ENCODE data around the gene CELA2B. TPM values are rescaled to one million over a fixed set of nuclear protein-coding genes. Genes with fewer than 3 reads are reported as not detected.

Gene CELA2B
- total and polyA plus RNA-seq, 9 of the 15 experiments (the other 6 are each of a cell fraction or from before 2014, with no cell fraction given) = 0.25 to 2.1 (median 0.38) TPM; not detected in 5

DNA sequence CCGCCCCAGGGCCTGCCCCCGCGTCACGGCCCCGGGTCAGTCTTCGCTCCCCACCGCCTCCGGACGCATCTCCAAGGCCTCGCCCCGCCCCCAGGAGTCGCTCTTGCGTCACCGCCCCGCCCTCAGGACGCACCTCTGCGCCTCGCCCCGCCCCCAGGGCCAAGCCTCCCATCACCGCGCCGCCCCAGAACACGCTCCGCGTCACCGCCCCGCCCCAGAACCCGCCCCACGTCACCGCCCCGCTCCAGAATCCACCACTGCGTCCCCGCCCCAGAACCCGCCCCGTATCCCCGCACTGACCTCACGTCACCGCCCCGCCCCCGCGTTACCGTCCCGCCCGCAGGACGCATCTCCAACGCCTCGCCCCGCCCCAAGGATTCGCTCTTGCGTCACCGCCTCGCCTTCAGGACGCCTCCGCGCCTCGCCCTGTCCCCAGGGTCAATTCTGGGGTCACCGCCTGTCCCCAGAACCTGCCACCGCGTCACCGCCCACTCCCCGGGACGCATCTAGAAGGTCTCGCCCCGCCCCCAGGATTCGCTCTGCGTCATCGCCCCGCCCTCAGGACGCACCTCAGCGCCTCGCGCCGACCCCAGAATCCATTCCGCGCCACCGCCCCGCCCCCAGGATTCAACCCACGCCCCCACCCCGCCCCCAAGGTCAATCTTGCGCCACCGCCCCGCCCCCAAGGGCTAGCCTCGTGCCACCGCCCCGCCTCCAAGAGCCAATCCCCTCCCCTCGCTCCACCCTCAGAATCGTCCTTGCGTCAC lies 48.6 kb downstream of the CELA2B start (continued):
- TF ChIP-seq CHD4 (IDR thresholded peaks at IDR 0.05; ENCODE audit: insufficient read depth, insufficient replicate concordance, low read depth, low read length, poor library complexity, severe bottlenecking) (no peak), KLF16 (IDR thresholded peaks at IDR 0.05) (no peak), CGGBP1 (CRISPR knock-in tag; IDR thresholded peaks at IDR 0.05) (no peak), ZFP36 (IDR thresholded peaks at IDR 0.05; ENCODE audit: low read depth, low read length, partially characterized antibody) (no peak), EP300 (IDR thresholded peaks at IDR 0.05; ENCODE audit: low read length) (peak; percentile 35; the same call in 1 of the 2 replicates), PHF20 (IDR thresholded peaks at IDR 0.05; ENCODE audit: partially characterized antibody) (no peak), BCOR (IDR thresholded peaks at IDR 0.05) (no peak), NRF1 (conservative IDR thresholded peaks at IDR 0.05 in 1 of 2, IDR thresholded peaks at IDR 0.05 in 1 of 2) (peak; percentile 42 to 62; a peak in 3 of 4 replicates), CHD7 (IDR thresholded peaks at IDR 0.05; ENCODE audit: low read depth, low read length) (no peak), HMGN3 (IDR thresholded peaks at IDR 0.05; ENCODE audit: borderline replicate concordance, extremely low read depth, insufficient read length, low read depth, low read length) (peak; percentile 93), DMBX1 (CRISPR knock-in tag; IDR thresholded peaks at IDR 0.05; ENCODE audit: borderline replicate concordance) (no peak), ZNF140 (CRISPR knock-in tag; IDR thresholded peaks at IDR 0.05) (no peak), ZNF830 (CRISPR knock-in tag; IDR thresholded peaks at IDR 0.05) (no peak), ZNF384 (IDR thresholded peaks at IDR 0.05; ENCODE audit: low read depth, low read length) (no peak), NCOR1 (IDR thresholded peaks at IDR 0.05) (peak; percentile 45; the same call in 1 of the 2 replicates)
- TF ChIP-seq, protein P1, sequence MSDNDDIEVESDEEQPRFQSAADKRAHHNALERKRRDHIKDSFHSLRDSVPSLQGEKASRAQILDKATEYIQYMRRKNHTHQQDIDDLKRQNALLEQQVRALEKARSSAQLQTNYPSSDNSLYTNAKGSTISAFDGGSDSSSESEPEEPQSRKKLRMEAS (CRISPR knock-in tag; IDR thresholded peaks at IDR 0.05) = peak; percentile 64; the same call in 1 of the 2 replicates
